GM12801 (cell line): ENCODE results near the gene ACTN1.

Experiments used
- TF ChIP-seq, protein P1 (sequence below): IDR thresholded peaks from one replicate; pipeline ENCODE4 v1.5.1; 2011; ENCODE audit warnings: control low read depth; ENCODE audit not compliant: insufficient read length; ENCODE audit errors: extremely low read depth

ACTN1 gene

DNA sequence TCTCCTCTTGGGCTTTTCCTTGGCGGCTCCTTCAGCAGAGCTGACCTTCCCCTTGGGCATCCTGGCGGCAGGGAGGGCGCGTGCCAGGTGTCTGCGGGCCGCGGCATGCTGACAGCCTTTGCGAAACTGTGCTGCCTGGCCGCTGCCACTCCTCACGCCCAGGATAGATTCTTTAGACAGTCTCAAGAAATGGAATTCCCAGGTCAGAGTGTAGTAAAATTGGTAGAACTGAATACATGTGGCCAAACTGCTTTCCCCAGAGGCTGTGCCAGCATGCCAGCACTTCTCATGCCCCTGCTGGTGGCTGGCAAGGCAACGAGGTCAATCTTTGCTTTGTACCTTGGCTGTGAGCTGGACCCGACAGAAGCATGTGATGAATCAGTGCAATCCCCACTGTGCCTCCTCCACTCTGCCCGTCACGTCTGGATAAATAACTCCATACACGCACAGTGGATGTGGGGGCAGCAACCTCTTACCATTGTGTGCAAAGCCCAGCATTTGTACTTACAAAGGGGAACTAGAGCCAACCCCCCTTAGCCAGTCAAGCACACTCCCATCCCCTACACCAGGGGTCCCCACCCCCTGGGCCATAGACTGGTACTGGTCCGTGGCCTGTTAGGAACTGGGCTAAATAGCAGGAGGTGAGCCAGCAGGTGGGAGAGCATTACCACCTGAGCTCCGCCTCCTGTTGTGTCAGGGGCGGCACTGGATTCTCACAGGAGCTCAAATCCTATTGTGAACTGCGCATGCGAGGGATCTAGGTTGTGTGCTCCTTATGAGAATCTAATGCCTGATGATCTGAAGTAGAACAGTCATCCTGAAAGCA, 90.9 kb downstream of the ACTN1 start:
- TF ChIP-seq, protein P1, sequence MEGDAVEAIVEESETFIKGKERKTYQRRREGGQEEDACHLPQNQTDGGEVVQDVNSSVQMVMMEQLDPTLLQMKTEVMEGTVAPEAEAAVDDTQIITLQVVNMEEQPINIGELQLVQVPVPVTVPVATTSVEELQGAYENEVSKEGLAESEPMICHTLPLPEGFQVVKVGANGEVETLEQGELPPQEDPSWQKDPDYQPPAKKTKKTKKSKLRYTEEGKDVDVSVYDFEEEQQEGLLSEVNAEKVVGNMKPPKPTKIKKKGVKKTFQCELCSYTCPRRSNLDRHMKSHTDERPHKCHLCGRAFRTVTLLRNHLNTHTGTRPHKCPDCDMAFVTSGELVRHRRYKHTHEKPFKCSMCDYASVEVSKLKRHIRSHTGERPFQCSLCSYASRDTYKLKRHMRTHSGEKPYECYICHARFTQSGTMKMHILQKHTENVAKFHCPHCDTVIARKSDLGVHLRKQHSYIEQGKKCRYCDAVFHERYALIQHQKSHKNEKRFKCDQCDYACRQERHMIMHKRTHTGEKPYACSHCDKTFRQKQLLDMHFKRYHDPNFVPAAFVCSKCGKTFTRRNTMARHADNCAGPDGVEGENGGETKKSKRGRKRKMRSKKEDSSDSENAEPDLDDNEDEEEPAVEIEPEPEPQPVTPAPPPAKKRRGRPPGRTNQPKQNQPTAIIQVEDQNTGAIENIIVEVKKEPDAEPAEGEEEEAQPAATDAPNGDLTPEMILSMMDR: no peak

DNA sequence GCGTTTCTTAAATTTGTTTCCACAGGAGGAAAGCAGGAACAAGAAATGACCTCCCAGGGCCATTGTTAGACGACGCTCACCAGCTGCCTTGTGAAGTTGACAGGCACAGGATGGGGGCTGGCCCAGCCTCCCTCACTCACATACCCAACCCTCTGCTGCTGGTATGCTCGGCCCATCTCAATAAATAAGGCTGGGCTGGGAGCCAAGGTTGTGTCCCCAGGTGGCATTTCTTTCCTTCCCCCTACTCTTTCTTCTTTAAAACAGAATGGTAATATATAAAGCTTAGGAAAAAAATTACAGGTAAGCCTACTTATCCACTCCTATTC, 93.0 kb downstream of the ACTN1 start:
- TF ChIP-seq, protein P1: no peak

DNA sequence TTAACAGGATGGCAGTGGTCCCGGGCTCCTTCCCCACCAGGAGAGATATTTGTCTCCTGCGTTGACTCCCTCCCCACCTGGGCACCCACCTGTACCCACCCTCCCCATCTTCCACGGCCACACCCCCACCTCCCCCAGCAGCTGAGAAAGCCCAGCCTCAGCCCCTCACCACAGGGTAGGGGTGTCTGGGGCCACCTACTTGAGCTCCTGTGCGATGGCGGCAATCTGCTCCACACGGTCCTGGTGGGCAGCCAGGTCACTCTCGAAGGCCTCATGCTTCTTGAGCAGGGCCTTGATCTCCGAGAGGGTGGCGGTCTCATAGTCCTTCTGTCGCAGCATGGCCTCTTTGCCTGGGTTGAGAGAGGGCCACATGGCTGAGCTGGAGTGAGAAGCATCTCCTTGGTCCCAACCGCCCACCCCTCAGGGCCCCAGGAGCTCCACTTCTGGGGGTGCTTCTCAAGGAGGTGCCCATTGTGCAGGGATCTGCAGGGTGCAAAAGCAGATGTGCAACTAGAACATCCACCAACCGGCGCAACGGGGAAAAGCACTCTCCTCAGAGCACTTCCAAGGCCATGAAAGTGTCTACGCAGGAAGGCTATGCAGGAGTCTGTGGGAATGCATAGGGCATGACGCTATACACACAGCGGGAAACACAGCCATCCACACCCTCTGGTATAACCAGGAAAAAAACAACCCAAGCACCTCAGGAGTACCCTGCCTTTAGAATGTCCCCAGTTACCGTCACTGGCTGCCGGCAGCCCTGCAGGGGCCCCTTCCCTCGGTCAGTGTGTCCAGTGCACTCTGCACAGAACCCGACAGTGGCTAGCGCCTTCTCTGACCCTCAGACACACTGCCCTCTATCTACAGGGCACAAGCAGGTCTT, 93.6 kb downstream of the ACTN1 start:
- TF ChIP-seq, protein P1: no peak

DNA sequence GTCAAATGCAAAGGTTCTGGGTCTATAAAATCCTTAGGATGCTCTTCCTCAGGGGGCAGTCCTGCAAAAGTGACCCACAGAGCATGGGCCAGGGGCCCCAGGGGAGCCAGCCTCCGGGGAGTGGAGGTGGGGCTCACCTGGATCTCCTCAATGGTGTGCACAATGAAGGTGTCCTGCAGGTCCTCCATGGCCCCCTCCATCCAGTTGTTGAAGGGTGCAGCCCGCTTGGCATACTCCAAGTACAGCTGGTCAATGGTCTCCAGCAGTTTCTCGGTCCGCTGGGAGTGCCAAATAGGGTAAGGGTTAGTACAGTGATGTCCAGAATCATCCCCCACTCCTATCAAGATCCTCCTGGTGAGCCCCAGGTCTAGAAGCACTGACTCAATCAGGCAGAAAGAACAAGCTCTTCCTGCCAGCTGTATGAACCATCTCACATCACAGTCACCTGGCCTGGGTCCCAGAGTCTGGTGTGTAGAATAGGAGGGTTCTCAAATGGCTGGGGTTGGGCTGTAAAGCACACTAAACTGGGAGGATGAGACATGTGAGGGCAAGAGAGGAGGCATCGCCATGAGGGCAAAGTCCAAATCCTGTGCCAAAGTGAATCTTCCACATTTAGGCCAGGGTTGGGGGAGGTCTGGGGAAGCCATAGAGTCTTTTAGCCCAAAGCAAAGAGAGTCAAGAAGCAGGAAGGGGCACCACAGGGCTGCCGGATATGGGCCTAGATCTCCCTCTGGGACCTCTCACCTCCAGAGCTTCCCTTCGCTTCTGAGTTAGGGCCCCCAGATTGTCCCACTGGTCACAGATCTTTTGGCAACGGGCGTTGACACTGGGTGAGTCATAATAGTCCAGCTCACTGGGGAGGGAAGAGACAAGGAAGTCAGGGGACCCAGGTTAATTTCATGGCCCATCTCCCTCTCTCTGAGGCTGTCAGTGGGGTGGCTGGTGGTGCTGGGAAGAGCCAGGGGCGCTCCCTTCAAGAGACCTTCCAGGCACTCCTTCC, 94.8 kb downstream of the ACTN1 start:
- TF ChIP-seq, protein P1: no peak

DNA sequence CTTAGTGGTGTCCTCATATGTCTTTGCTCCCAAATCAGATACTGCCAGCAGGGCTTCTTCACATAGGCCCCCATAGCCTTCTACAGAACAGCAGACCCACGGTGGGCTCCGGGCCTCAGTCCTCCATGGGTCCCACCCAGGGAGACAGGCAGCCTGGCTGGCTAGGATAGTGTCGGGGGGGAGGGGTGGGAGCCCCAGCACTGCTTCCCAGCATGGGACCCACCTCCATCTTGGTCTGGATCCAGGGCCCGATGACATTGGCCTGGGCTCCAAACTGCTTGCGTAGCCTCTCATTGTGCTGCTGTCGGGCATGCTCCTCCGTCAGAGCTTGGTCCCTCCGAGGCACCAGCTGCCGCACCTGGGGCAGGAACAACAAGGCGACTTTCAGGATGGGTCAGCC, 96.9 kb downstream of the ACTN1 start:
- TF ChIP-seq, protein P1: no peak

DNA sequence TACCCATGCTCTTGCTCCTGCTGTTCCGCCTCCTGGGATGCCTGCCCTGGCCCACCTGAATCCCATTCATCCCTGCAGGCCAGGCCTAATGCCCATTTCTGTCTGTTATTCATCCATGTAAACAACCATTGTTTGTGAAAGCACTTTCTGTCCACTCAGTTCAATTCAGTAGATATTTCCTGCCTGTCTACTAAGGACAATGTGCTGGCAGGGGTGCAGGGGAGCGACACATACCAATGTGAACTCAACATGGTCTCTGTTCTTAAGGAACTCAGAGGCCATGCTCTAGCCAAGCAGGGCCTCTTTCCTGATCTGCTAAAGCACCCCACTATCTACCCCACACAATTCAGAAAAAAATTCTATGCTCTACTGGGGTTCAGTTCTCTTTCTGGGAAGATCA, 97.7 kb downstream of the ACTN1 start:
- TF ChIP-seq, protein P1: no peak

DNA sequence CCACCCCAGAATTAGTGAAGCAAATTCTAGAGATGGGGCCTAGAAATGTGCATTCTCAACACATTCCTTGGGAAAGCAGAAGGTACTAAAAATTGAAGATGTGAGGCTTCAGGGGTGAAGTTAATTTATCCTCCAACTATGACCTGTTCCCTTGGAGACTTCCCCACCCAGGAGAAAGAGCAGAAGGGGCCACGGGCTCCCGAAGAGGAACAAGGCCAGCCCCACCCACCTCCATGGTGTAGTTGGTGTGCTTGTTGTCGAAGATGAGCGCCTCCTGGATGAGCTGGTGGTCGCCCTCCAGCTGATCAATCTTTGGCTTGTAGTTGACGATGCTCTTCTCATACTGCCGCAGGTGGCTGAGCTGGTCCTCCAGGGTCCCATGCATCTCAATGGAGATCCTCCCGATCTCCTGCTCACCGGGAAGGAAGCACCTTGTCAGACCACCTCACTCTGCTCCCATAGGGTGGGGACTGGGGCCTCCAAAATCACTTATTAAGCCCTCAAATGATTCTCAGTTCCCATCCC, 98.5 kb downstream of the ACTN1 start:
- TF ChIP-seq, protein P1: no peak
